Measurements from ENCODE around the gene ZNF273.

DNA sequence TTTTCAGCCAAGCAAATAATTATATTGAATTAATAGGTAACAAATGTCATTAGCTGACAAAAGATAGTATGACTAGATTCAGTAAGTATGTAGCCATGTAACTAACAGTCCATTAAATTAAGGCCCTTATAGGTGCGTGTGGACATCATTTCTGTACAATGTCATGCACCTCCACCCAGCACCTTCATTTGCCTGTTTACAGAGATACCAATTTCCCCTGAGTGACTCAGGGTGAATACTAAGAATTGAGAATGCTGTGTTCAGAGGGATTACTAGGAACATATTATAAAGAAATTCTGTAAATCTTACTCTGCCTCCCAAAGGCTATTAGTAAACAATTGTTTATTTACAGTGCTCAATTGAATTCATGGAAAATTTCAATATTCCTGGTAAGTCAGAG, 48.1 kb upstream of the ZNF273 start:
- no peak for TF ChIP-seq POLR2AphosphoS5 (IDR thresholded peaks at IDR 0.05)
- TF ChIP-seq, protein P1, sequence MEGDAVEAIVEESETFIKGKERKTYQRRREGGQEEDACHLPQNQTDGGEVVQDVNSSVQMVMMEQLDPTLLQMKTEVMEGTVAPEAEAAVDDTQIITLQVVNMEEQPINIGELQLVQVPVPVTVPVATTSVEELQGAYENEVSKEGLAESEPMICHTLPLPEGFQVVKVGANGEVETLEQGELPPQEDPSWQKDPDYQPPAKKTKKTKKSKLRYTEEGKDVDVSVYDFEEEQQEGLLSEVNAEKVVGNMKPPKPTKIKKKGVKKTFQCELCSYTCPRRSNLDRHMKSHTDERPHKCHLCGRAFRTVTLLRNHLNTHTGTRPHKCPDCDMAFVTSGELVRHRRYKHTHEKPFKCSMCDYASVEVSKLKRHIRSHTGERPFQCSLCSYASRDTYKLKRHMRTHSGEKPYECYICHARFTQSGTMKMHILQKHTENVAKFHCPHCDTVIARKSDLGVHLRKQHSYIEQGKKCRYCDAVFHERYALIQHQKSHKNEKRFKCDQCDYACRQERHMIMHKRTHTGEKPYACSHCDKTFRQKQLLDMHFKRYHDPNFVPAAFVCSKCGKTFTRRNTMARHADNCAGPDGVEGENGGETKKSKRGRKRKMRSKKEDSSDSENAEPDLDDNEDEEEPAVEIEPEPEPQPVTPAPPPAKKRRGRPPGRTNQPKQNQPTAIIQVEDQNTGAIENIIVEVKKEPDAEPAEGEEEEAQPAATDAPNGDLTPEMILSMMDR (IDR thresholded peaks at IDR 0.05): no peak
- TF ChIP-seq EP300 (IDR thresholded peaks at IDR 0.05): no peak

All from stomach (tissue), 4 donors.